Stomach (tissue), 9 donors: ENCODE results near the gene ERI3. TPM values are rescaled to one million over a fixed set of nuclear protein-coding genes. Genes with fewer than 3 reads are reported as not detected.

Experiments used
- DNase-seq, 2 donors: peaks; one replicate each; pipeline versions ENCODE4 v3.0.0 to v3.0.0-alpha.2; 2013 to 2019
- H3K27ac ChIP-seq, 5 donors: fragments of 200-600 bp in 4 of 5; sonication (generic) in 4 of 5; one replicate each; pipeline ENCODE4 v1.5.1; 2013 to 2019; ENCODE audit warnings: mild to moderate bottlenecking in 1 of 5, moderate library complexity in 1 of 5
- H3K27me3 ChIP-seq, 3 donors: fragments of 200-600 bp; sonication (generic); one replicate each; pipeline ENCODE4 v1.5.1; 2017 to 2019; ENCODE audit warnings: mixed run types in 1 of 3
- H3K36me3 ChIP-seq, 4 donors: fragments of 200-600 bp; sonication (generic); 1 replicate in 3 of 4; 2 replicates in 1 of 4; pipeline ENCODE4 v1.5.1; 2016 to 2019
- H3K4me1 ChIP-seq, 4 donors: fragments of 200-600 bp; sonication (generic); one replicate each; pipeline ENCODE4 v1.5.1; 2016 to 2019
- H3K4me3 ChIP-seq, 4 donors: fragments of 200-600 bp; sonication (generic) in 3 of 4; one replicate each; pipeline ENCODE4 v1.5.1; 2016 to 2019; ENCODE audit warnings: mild to moderate bottlenecking in 1 of 4
- H3K9me3 ChIP-seq, 4 donors: fragments of 200-600 bp; sonication (generic); one replicate each; pipeline ENCODE4 v1.5.1; 2016 to 2019
- CTCF ChIP-seq, 7 experiments: fragments of 450-650 bp in 4 of 7; fragments of 200-600 bp in 3 of 7; sonication (generic) in 3 of 7; IDR thresholded peaks; one replicate each; pipeline ENCODE4 v1.5.1; 2016 to 2019; ENCODE audit warnings: antibody characterized with exemption in 7 of 7, control low read depth in 2 of 7, mild to moderate bottlenecking in 1 of 7
- EP300 ChIP-seq: sonication (generic); formaldehyde crosslinking; IDR thresholded peaks from one replicate; pipeline ENCODE4 v1.6.1; 2017; ENCODE audit warnings: antibody characterized with exemption
- POLR2A ChIP-seq, 4 donors: fragments of 450-650 bp; IDR thresholded peaks; one replicate each; pipeline ENCODE4 v1.6.1; 2016; ENCODE audit warnings: antibody characterized with exemption in 4 of 4, control low read depth in 2 of 4, mild to moderate bottlenecking in 1 of 4, moderate library complexity in 1 of 4
- POLR2AphosphoS5 ChIP-seq, 3 donors: sonication (generic); formaldehyde crosslinking; IDR thresholded peaks; one replicate each; pipeline ENCODE4 v1.6.1; 2016; ENCODE audit warnings: antibody characterized with exemption in 3 of 3
- WGBS, 5 donors: extraction: QIAGEN DNeasy Blood & Tissue Kit in 3 of 5; methylation state at CpG; one replicate each; pipeline versions ENCODE4 v1.1.5 to v1.1.7; 2013 to 2018; 5-methylcytosine and 5-hydroxymethylcytosine counted together
- intact Hi-C: fragments of 100-400 bp; cut with DNase I; formaldehyde crosslinking; loops from one replicate; pipeline ENCODE4 v1.15.1; 2023; ENCODE audit warnings: low total_unique reads
- polyA plus RNA-seq, 3 donors: library from polyadenylated mRNA; stranded (reverse); fragments of 200-250 nt; gene quantifications; one replicate each; pipeline ENCODE4 v1.2.3, GENCODE V29; 2013
- total RNA-seq, 5 donors: library from RNA; depleted of rRNA; stranded (reverse); fragments of >200 nt; gene quantifications; one replicate each; pipeline versions ENCODE4 v1.1.0 to v1.2.3, GENCODE V29; 2014 to 2016
- donor health status: healthy with polysubstance abuse.
- donor health status: Bipolar disorder and iron deficiency.
- donor health status: healthy.

ERI3 gene
- total and polyA plus RNA-seq, 8 donors, result 18.7 to 110 (median 30.1) TPM

GRCh38 chr1:44346878-44347277, 8.2 kb downstream of the ERI3 start:
- peaks cover 0 to 3% (median under 1%) of the 10 kb centered on the region in 4 donors for H3K36me3 ChIP-seq
- 82 to 92% (median 88%) methylated on average over 6 of the region's 6 CpGs for WGBS, 5 donors
- no peak for TF ChIP-seq POLR2A (IDR thresholded peaks at IDR 0.05)
- no peak for TF ChIP-seq CTCF (IDR thresholded peaks at IDR 0.05)

GRCh38 chr1:44346184-44346583, 8.9 kb downstream of the ERI3 start:
- intact Hi-C loops, result no loop called here
- no peaks in the 10 kb centered on the region for H3K9me3 ChIP-seq
- TF ChIP-seq EP300 (no peak), CTCF (IDR thresholded peaks at IDR 0.05) (no peak), POLR2AphosphoS5 (IDR thresholded peaks at IDR 0.05) (no peak)
- H3K4me1 ChIP-seq, result peaks cover 0 to 40% (median 20%) of the 10 kb centered on the region in 4 donors
- peaks cover 0 to 6% (median 3%) of the 10 kb centered on the region in 4 donors for H3K36me3 ChIP-seq
- no peak for DNase-seq
- no peak overlapping the region for H3K27ac ChIP-seq
- no peaks in the 10 kb centered on the region for H3K27me3 ChIP-seq
- WGBS, 5 donors, result 43 to 77% (median 63%) methylated on average over 2 of the region's 2 CpGs
- no peak overlapping the region for H3K4me3 ChIP-seq

More at GRCh38 chr1:44346878-44347277, 8.2 kb downstream of the ERI3 start:
- Histone ChIP-seq H3K27ac (peak overlapping the region in 1 of 5 donors; percentile 30), H3K4me3 (no peak overlapping the region), H3K27me3 (no peaks in the 10 kb centered on the region), H3K4me1 (peaks cover 0 to 40% (median 22%) of the 10 kb centered on the region in 4 donors), H3K9me3 (no peaks in the 10 kb centered on the region)
- intact Hi-C loops, result no loop called here
- DNase-seq, result no peak

DNA sequence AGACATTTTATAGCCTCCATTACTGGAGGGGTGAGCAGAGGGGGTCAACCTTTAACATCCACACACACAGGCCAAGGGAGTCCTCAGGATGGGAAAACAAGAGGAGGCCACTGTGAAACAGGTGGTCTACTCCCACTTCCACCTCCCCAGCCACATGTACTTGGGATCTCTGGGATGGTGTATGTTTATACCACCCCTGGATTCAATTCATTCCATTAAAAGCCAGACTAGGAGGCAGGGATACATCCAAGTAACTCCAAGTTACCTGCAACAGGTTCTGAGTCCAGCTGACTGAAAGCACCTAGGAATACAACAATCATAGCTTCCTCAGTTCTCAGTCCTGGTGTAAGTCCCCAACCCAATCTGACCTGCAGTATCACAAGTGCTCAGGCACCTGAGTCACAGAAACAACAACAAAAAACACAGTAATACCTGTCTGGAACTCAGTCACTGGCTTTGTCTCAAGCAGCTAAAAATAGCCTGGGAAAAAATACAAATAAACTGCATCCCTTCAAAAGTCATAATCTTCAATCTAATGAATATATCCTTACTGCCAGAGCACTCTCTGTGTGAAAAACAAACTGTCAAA, 9.8 kb downstream of the ERI3 start:
- Histone ChIP-seq H3K36me3 (peaks cover 0 to 8% (median 3%) of the 10 kb centered on the region in 4 donors), H3K27me3 (no peaks in the 10 kb centered on the region), H3K4me3 (no peak overlapping the region), H3K27ac (no peak overlapping the region), H3K9me3 (no peaks in the 10 kb centered on the region), H3K4me1 (peaks cover 0 to 40% (median 20%) of the 10 kb centered on the region in 4 donors)
- TF ChIP-seq POLR2AphosphoS5 (IDR thresholded peaks at IDR 0.05), result no peak
- no peak for TF ChIP-seq POLR2A (IDR thresholded peaks at IDR 0.05)
- no peak for TF ChIP-seq CTCF (IDR thresholded peaks at IDR 0.05)
- no peak for TF ChIP-seq EP300
- no peak for DNase-seq
- intact Hi-C loops, result no loop called here

DNA sequence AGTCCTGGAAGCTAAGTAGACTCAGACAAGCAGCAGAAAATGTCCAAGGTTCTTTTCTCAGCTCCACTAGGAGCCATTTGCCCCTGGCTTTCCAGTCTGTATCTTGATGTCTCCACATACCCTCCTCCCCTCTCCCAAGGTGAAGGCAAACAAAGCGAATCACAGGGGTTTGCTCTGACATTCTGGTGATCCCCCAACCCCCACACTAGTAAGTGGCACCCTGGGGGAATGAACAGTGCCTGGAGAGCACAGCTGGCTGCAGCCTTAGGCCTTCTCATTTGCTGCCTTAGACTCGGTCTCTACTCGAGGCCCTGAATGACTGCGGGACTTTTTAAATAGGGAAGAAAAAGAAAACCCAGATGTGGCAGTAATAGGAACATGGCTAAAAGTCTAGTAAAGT, 15.3 kb downstream of the ERI3 start:
- Histone ChIP-seq H3K27ac (no peak overlapping the region), H3K9me3 (peaks cover 0 to 3% (median 0%) of the 10 kb centered on the region in 4 donors), H3K4me1 (peaks cover 0 to 4% (median under 1%) of the 10 kb centered on the region in 4 donors), H3K4me3 (no peak overlapping the region), H3K36me3 (peaks cover 9 to 52% (median 46%) of the 10 kb centered on the region in 4 donors), H3K27me3 (no peaks in the 10 kb centered on the region)
- intact Hi-C loops, result no loop called here
- TF ChIP-seq POLR2AphosphoS5 (IDR thresholded peaks at IDR 0.05) (no peak), POLR2A (IDR thresholded peaks at IDR 0.05) (no peak), EP300 (no peak), CTCF (IDR thresholded peaks at IDR 0.05) (no peak)
- WGBS, 5 donors, result 83 to 90% (median 84%) methylated on average over 4 of the region's 4 CpGs
- DNase-seq, result no peak
